ENCODE results near the gene SPDYE1. TPM values are rescaled to one million over a fixed set of nuclear protein-coding genes. Genes with fewer than 3 reads are reported as not detected.
A peak's percentile ranks its signal among the peaks of the same experiment; 100 is the strongest.

SPDYE1 gene
- total RNA-seq, 1 donor from 2014 or later, result not detected

DNA sequence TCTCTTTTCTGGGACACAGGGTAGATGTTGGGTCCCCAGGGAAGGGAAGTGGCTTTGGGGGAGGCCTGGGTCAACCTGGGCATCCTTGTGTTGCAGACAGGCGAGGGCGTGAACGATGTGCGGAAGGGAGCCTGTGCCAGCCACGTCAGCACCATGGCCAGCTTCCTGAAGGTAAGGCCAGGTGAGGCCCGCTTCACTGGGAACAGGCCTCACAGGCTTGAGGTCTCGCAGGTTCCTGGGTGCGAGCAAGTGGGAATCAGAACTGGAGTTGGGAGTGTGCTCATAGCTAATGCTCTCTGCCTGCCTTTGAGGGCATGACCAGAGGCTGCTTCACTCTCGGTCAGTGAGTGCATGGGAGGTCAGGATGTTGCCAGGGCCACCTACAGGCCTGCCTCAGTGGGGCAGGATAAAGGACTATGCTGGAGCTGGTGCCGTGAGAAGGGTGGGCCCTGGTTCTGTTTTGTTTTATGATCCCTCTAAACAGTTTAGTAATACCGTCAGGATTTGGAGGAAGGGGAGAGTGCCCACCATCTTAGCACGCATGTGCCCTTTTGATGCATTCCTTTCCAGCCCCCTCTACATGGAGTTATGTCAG, 55.2 kb downstream of the SPDYE1 start:
- TF ChIP-seq EZH2 (IDR thresholded peaks at IDR 0.05; ENCODE audit: insufficient read depth, low read length), result no peak
- TF ChIP-seq, protein P1, sequence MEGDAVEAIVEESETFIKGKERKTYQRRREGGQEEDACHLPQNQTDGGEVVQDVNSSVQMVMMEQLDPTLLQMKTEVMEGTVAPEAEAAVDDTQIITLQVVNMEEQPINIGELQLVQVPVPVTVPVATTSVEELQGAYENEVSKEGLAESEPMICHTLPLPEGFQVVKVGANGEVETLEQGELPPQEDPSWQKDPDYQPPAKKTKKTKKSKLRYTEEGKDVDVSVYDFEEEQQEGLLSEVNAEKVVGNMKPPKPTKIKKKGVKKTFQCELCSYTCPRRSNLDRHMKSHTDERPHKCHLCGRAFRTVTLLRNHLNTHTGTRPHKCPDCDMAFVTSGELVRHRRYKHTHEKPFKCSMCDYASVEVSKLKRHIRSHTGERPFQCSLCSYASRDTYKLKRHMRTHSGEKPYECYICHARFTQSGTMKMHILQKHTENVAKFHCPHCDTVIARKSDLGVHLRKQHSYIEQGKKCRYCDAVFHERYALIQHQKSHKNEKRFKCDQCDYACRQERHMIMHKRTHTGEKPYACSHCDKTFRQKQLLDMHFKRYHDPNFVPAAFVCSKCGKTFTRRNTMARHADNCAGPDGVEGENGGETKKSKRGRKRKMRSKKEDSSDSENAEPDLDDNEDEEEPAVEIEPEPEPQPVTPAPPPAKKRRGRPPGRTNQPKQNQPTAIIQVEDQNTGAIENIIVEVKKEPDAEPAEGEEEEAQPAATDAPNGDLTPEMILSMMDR (IDR thresholded peaks at IDR 0.05; ENCODE audit: insufficient read depth, low read depth, low read length), result no peak
- Mint-ChIP-seq H3K36me3 (ENCODE audit: low read depth, unreplicated experiment) (peaks cover 33% of the 10 kb centered on the region), H3K4me1 (ENCODE audit: low read depth, unreplicated experiment) (no peaks in the 10 kb centered on the region), H3K9me3 (ENCODE audit: unreplicated experiment) (no peaks in the 10 kb centered on the region), H3K27me3 (ENCODE audit: low read depth, unreplicated experiment) (no peaks in the 10 kb centered on the region), H3K4me3 (ENCODE audit: unreplicated experiment) (no peak overlapping the region), H3K27ac (ENCODE audit: unreplicated experiment) (peak overlapping the region; percentile 47)
- Histone ChIP-seq H2AFZ (ENCODE audit: low read depth, low read length) (no peak overlapping the region), H3K9me3 (ENCODE audit: insufficient read depth, low read depth, low read length) (no peaks in the 10 kb centered on the region), H3K9ac (ENCODE audit: low read length) (no peak overlapping the region), H3K4me2 (ENCODE audit: low read length) (no peak overlapping the region), H4K20me1 (ENCODE audit: insufficient read depth, low read length) (peaks cover 76% of the 10 kb centered on the region), H3K27ac (ENCODE audit: low read depth, low read length) (no peak overlapping the region), H3K4me1 (ENCODE audit: insufficient read depth, low read length) (no peaks in the 10 kb centered on the region), H3K4me3 (ENCODE audit: insufficient read depth, low read depth, low read length) (no peak overlapping the region), H3K36me3 (ENCODE audit: insufficient read depth, low read length) (peaks cover 42% of the 10 kb centered on the region), H3K79me2 (ENCODE audit: insufficient read depth, low read length) (peaks cover 60% of the 10 kb centered on the region), H3K27me3 (ENCODE audit: insufficient read depth, low read length) (no peaks in the 10 kb centered on the region)
- DNase-seq (ENCODE audit: low read depth) (no peak), FAIRE-seq (no peak)

DNA sequence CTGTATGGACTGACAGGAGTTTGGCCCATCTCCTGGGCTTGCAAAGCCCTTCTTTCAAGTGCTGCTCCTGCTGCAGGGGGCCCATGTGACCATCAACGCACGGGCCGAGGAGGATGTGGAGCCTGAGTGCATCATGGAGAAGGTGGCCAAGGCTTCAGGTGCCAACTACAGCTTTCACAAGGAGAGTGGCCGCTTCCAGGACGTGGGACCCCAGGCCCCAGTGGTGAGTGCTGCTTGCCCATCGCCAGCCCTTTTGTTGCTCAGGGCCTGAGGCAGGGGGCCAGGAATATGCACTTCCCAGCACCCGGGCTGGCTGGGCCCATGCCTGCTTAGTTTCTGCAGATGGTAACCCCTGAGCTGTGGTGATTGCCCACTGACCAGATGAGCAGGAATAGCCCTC, 59.0 kb downstream of the SPDYE1 start:
- peaks cover 73% of the 10 kb centered on the region for H4K20me1 ChIP-seq (ENCODE audit: insufficient read depth, low read length)

More for the DNA sequence above, 59.0 kb downstream of the SPDYE1 start:
- TF ChIP-seq EZH2 (IDR thresholded peaks at IDR 0.05; ENCODE audit: insufficient read depth, low read length), result no peak
- TF ChIP-seq, protein P1 (IDR thresholded peaks at IDR 0.05; ENCODE audit: insufficient read depth, low read depth, low read length), result no peak
- H3K4me2 ChIP-seq (ENCODE audit: low read length), result no peak overlapping the region
- no peak for FAIRE-seq
- H3K9me3 Mint-ChIP-seq (ENCODE audit: unreplicated experiment), result no peaks in the 10 kb centered on the region
- H3K36me3 Mint-ChIP-seq (ENCODE audit: low read depth, unreplicated experiment), result peaks cover 36% of the 10 kb centered on the region
- H3K36me3 ChIP-seq (ENCODE audit: insufficient read depth, low read length), result peaks cover 45% of the 10 kb centered on the region
- no peaks in the 10 kb centered on the region for H3K27me3 Mint-ChIP-seq (ENCODE audit: low read depth, unreplicated experiment)
- no peak overlapping the region for H3K4me3 Mint-ChIP-seq (ENCODE audit: unreplicated experiment)
- H3K4me1 Mint-ChIP-seq (ENCODE audit: low read depth, unreplicated experiment), result no peaks in the 10 kb centered on the region
- peaks cover 24% of the 10 kb centered on the region for H3K79me2 ChIP-seq (ENCODE audit: insufficient read depth, low read length)
- H3K27me3 ChIP-seq (ENCODE audit: insufficient read depth, low read length), result no peaks in the 10 kb centered on the region
- H3K9ac ChIP-seq (ENCODE audit: low read length), result no peak overlapping the region
- no peaks in the 10 kb centered on the region for H3K4me1 ChIP-seq (ENCODE audit: insufficient read depth, low read length)
- H3K4me3 ChIP-seq (ENCODE audit: insufficient read depth, low read depth, low read length), result no peak overlapping the region
- H3K27ac ChIP-seq (ENCODE audit: low read depth, low read length), result no peak overlapping the region
- no peaks in the 10 kb centered on the region for H3K9me3 ChIP-seq (ENCODE audit: insufficient read depth, low read depth, low read length)
- no peak for DNase-seq (ENCODE audit: low read depth)
- H2AFZ ChIP-seq (ENCODE audit: low read depth, low read length), result no peak overlapping the region
- H3K27ac Mint-ChIP-seq (ENCODE audit: unreplicated experiment), result no peak overlapping the region
